GM21576 (cell line): ENCODE data around the gene DLGAP1.
"Not testable (repeated sequence)": the region's sequence is repeated elsewhere in the genome, so short reads cannot be mapped to it uniquely, and the experiment has no call there.

ENCODE experiments used
- ATAC-seq: cut with Tn5 transposase; IDR thresholded peaks from one replicate; pipeline ENCODE4 v1.9.1; 2021; ENCODE audit warnings: mild to moderate bottlenecking, moderate library complexity; ENCODE audit not compliant: unreplicated experiment

Gene DLGAP1

GRCh38 chr18:4391859-4392258 is 63.2 kb downstream of the DLGAP1 start:
- ATAC-seq: no peak

- no peak for ATAC-seq
These were observed 69.2 kb downstream of the DLGAP1 start for GRCh38 chr18:4385876-4386275.

- ATAC-seq: no peak
These were observed 70.2 kb downstream of the DLGAP1 start for GRCh38 chr18:4384932-4385331.

GRCh38 chr18:4374564-4374963 is 80.5 kb downstream of the DLGAP1 start:
- ATAC-seq: no peak

GRCh38 chr18:4369705-4370104 is 85.4 kb downstream of the DLGAP1 start:
- ATAC-seq: no peak

- no peak for ATAC-seq
These were observed 94.8 kb downstream of the DLGAP1 start for GRCh38 chr18:4360221-4360715.

- ATAC-seq: no peak
These were observed 96.5 kb downstream of the DLGAP1 start for GRCh38 chr18:4358618-4359017.

GRCh38 chr18:4357579-4357978 is 97.5 kb downstream of the DLGAP1 start:
- ATAC-seq: no peak

GRCh38 chr18:4356929-4357328 is 98.2 kb downstream of the DLGAP1 start:
- no peak for ATAC-seq

GRCh38 chr18:4353853-4354418 is 101.2 kb downstream of the DLGAP1 start:
- ATAC-seq: no peak

- no peak for ATAC-seq
These were observed 102.2 kb downstream of the DLGAP1 start for GRCh38 chr18:4352746-4353551.

GRCh38 chr18:4351005-4351404 is 104.1 kb downstream of the DLGAP1 start:
- no peak for ATAC-seq

GRCh38 chr18:4335386-4335785 is 119.7 kb downstream of the DLGAP1 start:
- ATAC-seq: no peak

- no peak for ATAC-seq
These were observed 122.1 kb downstream of the DLGAP1 start for GRCh38 chr18:4333043-4333442.

GRCh38 chr18:4319738-4320677 is 135.1 kb downstream of the DLGAP1 start:
- ATAC-seq: no peak

- ATAC-seq: no peak
These were observed 136.8 kb downstream of the DLGAP1 start for GRCh38 chr18:4318311-4318710.

GRCh38 chr18:4311945-4312344 is 143.2 kb downstream of the DLGAP1 start:
- ATAC-seq: not testable (repeated sequence)

- no peak for ATAC-seq
These were observed 144.0 kb downstream of the DLGAP1 start for GRCh38 chr18:4311136-4311535.

- ATAC-seq: no peak
These were observed 145.9 kb downstream of the DLGAP1 start for GRCh38 chr18:4309227-4309626.

GRCh38 chr18:4308576-4308975 is 146.5 kb downstream of the DLGAP1 start:
- ATAC-seq: no peak

GRCh38 chr18:4299395-4299794 is 155.7 kb downstream of the DLGAP1 start:
- no peak for ATAC-seq
